ENCODE results near the gene CLRN2. TPM values are rescaled to one million over a fixed set of nuclear protein-coding genes. Genes with fewer than 3 reads are reported as not detected.

Gene CLRN2
- total RNA-seq, 1 experiment from 2014 or later: not detected

DNA sequence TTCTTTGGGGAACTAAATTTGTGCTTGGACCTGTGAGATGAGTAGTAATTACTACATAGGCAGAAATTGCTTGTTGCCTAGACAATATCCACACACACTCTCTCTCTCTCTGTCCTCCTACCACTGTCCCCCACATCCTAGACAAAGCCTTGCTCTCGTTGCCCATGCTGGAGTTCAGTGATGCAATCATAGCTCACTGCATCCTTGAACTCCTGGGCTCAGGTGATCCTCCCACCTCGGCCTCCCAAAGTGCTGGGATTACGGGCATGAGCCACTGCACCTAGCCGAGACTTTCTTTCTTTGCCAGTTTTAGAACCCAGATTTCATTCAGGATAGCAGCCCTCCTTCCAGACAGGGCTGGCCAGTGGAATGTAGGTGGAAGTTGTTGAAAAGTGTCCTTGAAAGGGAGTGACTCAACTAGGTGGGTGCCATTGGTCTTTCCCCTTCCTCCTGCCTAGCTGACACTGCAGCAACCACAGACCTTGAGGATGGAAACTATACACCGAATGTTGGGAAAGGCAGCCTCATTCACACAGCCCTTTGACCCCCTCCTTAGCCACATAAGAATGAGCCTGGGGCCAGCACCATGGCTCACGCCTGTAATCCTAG is 45.2 kb downstream of the CLRN2 start:
- H2AK5ac ChIP-seq (ENCODE audit: insufficient read length, low read length): no peak overlapping the region
- no peak overlapping the region for H3T11ph ChIP-seq (ENCODE audit: low read length)
- H3K79me2 ChIP-seq (ENCODE audit: insufficient read depth, low read length): no peaks in the 10 kb centered on the region
- no peak overlapping the region for H4K91ac ChIP-seq (ENCODE audit: insufficient read length, low read depth, low read length)
- H3K27me3 ChIP-seq (ENCODE audit: insufficient read depth, low read length): no peaks in the 10 kb centered on the region
- H3K4me1 ChIP-seq (ENCODE audit: insufficient read depth, low read length): no peaks in the 10 kb centered on the region
- no peak overlapping the region for H3K27ac Mint-ChIP-seq
- H3K36me3 Mint-ChIP-seq (ENCODE audit: insufficient read depth in 1 of 3, low read depth in 3 of 3): no peaks in the 10 kb centered on the region
- H3K14ac ChIP-seq (ENCODE audit: insufficient read depth, low read length): no peak overlapping the region
- no peak overlapping the region for H2BK120ac ChIP-seq (ENCODE audit: low read depth, low read length, poor library complexity, severe bottlenecking)
- no peak overlapping the region for H2AFZ ChIP-seq (ENCODE audit: low read length)
- no peak overlapping the region for H4K8ac ChIP-seq (replicated peaks; ENCODE audit: insufficient read length, low read depth, low read length)
- TF ChIP-seq, protein P1, sequence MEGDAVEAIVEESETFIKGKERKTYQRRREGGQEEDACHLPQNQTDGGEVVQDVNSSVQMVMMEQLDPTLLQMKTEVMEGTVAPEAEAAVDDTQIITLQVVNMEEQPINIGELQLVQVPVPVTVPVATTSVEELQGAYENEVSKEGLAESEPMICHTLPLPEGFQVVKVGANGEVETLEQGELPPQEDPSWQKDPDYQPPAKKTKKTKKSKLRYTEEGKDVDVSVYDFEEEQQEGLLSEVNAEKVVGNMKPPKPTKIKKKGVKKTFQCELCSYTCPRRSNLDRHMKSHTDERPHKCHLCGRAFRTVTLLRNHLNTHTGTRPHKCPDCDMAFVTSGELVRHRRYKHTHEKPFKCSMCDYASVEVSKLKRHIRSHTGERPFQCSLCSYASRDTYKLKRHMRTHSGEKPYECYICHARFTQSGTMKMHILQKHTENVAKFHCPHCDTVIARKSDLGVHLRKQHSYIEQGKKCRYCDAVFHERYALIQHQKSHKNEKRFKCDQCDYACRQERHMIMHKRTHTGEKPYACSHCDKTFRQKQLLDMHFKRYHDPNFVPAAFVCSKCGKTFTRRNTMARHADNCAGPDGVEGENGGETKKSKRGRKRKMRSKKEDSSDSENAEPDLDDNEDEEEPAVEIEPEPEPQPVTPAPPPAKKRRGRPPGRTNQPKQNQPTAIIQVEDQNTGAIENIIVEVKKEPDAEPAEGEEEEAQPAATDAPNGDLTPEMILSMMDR (conservative IDR thresholded peaks at IDR 0.05): no peak
- no peak overlapping the region for H2BK12ac ChIP-seq (ENCODE audit: insufficient read length, low read depth, low read length)
- no peak overlapping the region for H3K4me3 Mint-ChIP-seq
- H4K5ac ChIP-seq (ENCODE audit: insufficient read length, low read depth, low read length): no peak overlapping the region
- no peaks in the 10 kb centered on the region for H3K9me3 Mint-ChIP-seq
- H3K4ac ChIP-seq (ENCODE audit: low read depth, low read length): no peak overlapping the region
- no peak overlapping the region for H3K18ac ChIP-seq (ENCODE audit: insufficient read length, low read depth, low read length)
- H3K27ac ChIP-seq (ENCODE audit: insufficient read length, low read depth, low read length): no peak overlapping the region
- H3K9me3 ChIP-seq (ENCODE audit: control insufficient read depth, low read depth, low read length): no peaks in the 10 kb centered on the region
- no peaks in the 10 kb centered on the region for H3K23me2 ChIP-seq (ENCODE audit: insufficient read length, low read depth, low read length, poor library complexity, severe bottlenecking)
- no peak overlapping the region for H2BK15ac ChIP-seq (ENCODE audit: low read depth, low read length)
- H3K9ac ChIP-seq (ENCODE audit: extremely low read depth, insufficient read length, low read length): no peak overlapping the region
- no peak overlapping the region for H2BK5ac ChIP-seq (ENCODE audit: insufficient read length, low read length)
- H3K79me1 ChIP-seq (ENCODE audit: insufficient read depth, low read depth, low read length, poor library complexity, severe bottlenecking): no peaks in the 10 kb centered on the region
- no peaks in the 10 kb centered on the region for H4K20me1 ChIP-seq (ENCODE audit: control insufficient read depth, insufficient read depth, insufficient read length)
- no peak overlapping the region for H3K4me2 ChIP-seq (ENCODE audit: insufficient read depth, insufficient read length, low read length)
- no peak overlapping the region for H3K56ac ChIP-seq (ENCODE audit: insufficient read length, low read depth, low read length)
- no CpG with 5 or more reads among the region's 6 CpGs for WGBS (ENCODE audit: extremely low coverage, insufficient read length, low lambda C conversion rate)
- peaks cover 4% of the 10 kb centered on the region for H3K27me3 Mint-ChIP-seq (ENCODE audit: low read depth)
- DNase-seq: no peak
- peaks cover 0 to 5% of the 10 kb centered on the region in 2 experiments; a peak in 1 of 4 replicates for H3K4me1 Mint-ChIP-seq
- no peak overlapping the region for H3K23ac ChIP-seq (ENCODE audit: insufficient read length, low read depth, low read length)
- no peak overlapping the region for H2BK20ac ChIP-seq (ENCODE audit: low read depth, low read length, poor library complexity, severe bottlenecking)

All from H9 (cell line).